Upper lobe of left lung (tissue), 4 donors: ENCODE measurements around the gene TRAF1.

Experiments used
- CTCF ChIP-seq, 6 experiments: fragments of 450-650 bp in 4 of 6; fragments of 200-600 bp in 2 of 6; sonication (generic) in 2 of 6; IDR thresholded peaks; one replicate each; pipeline ENCODE4 v1.5.1; 2016 to 2019; ENCODE audit warnings: antibody characterized with exemption in 6 of 6
- EP300 ChIP-seq, 4 donors: sonication (generic); formaldehyde crosslinking; IDR thresholded peaks; one replicate each; pipeline ENCODE4 v1.5.1; 2017; ENCODE audit warnings: antibody characterized with exemption in 4 of 4, control low read depth in 2 of 4
- POLR2A ChIP-seq, 4 donors: fragments of 450-650 bp; IDR thresholded peaks; one replicate each; pipeline ENCODE4 v1.5.1; 2016 to 2017; ENCODE audit warnings: antibody characterized with exemption in 4 of 4, mild to moderate bottlenecking in 2 of 4

- TF ChIP-seq POLR2A (IDR thresholded peaks at IDR 0.05): no peak
- TF ChIP-seq CTCF (IDR thresholded peaks at IDR 0.05): peak in 1 of 6 experiments; percentile 15
- no peak for TF ChIP-seq EP300 (IDR thresholded peaks at IDR 0.05)
These were observed 10.1 kb upstream of the TRAF1 start for GRCh38 chr9:120936764-120937122.
